GM08714 (cell line): ENCODE measurements around the gene EHBP1L1.

Experiments
- H3K4me3 ChIP-seq: fragments of 200-500 bp; sonication (Bioruptor generic); 2 replicates; pipeline ENCODE4 v1.5.1; 2014; ENCODE audit warnings: mild to moderate bottlenecking, low read length, inconsistent platforms
- ZNF274 ChIP-seq: IDR thresholded peaks from 2 replicates; pipeline ENCODE4 v1.6.1; 2012; ENCODE audit warnings: mild to moderate bottlenecking, low read depth, low read length

Gene EHBP1L1

DNA sequence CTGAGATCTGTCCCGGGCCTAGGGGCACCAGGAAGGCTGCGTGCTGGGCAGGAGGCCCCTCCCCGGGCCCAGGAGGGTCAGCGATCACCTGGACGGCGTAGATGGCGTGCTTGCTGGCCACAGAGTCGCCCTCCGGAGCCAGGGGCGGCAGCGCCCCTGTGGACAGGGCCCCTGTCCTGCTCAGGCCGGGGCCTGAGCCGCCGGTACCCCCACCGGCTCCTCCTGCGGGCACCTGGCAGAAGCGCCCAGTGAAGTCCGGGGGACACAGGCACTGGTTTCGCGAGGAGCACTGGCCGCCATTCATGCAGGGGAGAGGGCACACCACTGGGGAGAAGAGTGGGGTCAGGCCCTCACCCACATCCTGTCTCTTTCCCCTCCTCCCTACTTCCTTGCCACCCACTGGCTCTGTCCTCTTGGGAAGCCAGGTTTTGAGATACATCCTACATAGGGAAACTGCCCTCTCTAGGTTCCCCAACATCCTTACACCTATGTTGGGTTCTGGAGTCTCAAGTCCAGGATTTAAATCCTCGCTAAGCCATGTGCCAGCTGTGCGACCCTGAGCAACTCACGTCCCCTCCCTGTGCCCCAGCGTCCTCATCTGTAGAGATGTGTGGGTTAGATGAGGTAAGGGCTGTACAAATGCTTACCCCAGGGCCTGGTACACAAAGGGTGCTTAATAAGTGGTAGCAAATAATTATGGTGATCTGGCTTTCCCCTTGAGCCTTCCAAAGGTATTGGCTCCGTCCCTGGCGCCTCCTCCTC is 21.6 kb upstream of the EHBP1L1 start:
- no peak for TF ChIP-seq ZNF274
- no peak overlapping the region for H3K4me3 ChIP-seq

DNA sequence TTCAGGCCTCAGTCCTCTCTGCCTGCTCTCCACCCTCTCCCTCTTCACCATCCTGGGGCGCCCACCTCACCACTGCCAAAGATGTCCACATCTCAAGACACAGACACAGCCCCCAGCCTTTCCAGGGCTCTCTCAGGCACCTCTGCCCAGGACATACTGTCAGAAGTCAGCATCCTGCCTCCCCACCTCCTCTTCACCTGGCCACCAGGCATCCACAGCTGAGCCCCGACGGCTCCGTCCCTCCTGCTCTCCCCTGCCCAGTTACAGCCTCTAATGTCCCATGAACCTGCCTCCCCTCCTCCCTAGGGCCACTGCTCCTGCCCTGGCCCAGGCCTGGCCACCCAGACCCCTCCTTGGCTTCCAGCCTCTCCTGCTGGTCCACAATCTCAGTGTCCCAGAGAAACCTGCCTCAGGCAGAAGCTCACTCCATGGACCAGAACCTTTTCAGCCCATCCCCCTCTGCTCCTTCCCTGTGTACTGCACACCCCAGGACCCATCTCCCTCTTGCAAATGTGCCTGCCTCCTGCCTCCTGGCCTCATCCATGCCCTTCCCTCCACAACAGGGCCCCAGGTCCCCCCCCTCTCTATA is 20.9 kb upstream of the EHBP1L1 start:
- no peak for TF ChIP-seq ZNF274
- no peak overlapping the region for H3K4me3 ChIP-seq

DNA sequence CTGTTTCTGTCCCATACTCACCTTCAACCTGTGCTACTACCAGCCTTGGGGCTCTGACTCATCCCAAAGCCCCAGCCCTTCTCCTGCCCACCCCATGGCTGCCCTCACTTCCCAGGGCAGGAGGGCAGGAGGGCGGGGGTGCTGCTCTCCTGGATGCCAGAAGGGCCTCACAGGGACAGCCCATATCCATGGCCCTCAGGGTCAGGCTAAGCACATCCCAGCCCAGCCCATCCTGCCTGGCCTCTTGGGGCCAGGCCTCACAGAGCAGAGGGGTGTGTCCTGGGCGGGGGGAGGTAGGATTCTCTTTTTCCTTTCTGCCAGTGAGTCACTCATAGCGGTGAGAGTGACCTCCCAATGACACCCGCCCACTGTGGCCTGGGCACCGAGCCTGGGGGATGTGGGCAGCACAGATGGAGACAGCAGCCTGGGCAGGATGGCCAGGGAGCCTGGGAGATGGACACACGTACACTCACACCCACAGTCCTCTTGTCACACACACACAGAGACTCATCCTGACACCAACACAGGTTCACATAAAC is 20.1 kb upstream of the EHBP1L1 start:
- no peak overlapping the region for H3K4me3 ChIP-seq
- TF ChIP-seq ZNF274, result no peak

DNA sequence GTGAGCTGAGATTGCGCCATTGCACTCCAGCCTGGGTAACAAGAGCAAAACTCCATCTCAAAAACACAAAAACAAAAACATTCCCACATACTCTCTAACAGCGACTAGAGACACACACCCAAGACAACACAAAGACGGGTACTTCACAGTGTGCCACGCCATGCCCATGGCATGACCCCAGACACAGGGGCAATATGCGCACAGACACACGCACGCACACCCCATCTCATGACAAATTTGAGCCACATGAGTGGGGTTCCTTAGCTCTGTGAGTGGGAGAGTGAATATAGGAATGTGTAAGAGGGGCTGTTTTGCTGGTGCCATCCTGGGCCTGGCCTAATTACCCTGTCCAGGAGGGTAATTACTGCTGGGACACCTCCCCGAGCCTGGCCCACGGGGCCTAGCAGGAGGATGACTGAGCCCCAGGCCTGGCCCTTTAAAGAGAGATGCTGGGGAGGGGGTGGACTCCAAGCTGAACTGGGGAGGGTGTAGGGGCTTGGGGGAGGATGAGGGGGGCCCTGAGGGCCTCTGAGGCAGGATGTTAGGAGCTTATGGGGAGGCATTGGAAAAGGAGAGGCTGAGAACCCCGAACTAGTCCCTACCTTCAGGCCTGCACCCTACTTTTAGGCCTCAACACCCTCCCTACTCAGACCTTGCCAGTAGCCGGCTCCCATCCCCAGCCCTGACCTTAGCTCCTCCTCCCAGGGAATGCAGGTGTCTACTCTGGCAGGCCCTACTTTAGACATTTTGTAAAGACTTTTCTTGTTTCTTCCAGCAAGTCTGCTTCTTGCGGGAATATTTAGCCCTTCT is 19.2 kb upstream of the EHBP1L1 start:
- TF ChIP-seq ZNF274, result no peak
- H3K4me3 ChIP-seq, result no peak overlapping the region

DNA sequence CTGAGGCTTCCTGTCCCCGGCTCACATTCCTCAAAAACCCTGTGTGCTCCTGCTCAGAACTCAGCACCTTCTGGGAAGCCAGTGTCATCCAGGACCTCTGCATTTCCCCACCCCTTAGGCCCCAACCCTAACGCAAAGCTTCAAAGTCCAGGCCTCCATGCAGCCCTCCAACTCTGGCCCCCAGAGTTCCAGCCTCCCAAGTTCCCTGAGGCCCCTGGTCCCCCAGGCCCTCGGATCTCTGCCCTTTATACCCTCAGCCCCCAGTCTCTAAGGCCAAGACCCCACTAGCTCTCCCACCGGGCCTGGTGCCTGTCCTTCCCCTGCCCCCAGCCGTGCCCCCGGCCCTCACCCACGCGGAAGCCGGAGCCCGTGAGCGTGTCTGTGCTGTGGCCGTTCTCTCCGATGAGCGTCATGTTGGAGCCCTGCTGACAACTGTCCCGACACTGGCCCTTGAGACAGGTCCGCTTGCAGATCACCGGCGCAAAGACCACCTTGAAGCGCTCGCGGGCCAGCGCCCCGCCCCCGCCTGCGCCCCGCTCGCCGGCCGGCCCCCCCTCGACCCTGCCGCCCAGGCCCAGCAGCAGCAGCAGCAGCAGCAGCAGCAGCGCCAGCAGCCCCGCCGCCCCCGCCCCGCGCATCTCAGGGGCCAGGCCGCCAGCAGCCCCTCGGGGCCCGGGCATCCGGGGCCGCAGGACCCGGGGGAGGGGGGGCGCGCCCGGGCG is 18.4 kb upstream of the EHBP1L1 start:
- H3K4me3 ChIP-seq, result no peak overlapping the region
- no peak for TF ChIP-seq ZNF274

DNA sequence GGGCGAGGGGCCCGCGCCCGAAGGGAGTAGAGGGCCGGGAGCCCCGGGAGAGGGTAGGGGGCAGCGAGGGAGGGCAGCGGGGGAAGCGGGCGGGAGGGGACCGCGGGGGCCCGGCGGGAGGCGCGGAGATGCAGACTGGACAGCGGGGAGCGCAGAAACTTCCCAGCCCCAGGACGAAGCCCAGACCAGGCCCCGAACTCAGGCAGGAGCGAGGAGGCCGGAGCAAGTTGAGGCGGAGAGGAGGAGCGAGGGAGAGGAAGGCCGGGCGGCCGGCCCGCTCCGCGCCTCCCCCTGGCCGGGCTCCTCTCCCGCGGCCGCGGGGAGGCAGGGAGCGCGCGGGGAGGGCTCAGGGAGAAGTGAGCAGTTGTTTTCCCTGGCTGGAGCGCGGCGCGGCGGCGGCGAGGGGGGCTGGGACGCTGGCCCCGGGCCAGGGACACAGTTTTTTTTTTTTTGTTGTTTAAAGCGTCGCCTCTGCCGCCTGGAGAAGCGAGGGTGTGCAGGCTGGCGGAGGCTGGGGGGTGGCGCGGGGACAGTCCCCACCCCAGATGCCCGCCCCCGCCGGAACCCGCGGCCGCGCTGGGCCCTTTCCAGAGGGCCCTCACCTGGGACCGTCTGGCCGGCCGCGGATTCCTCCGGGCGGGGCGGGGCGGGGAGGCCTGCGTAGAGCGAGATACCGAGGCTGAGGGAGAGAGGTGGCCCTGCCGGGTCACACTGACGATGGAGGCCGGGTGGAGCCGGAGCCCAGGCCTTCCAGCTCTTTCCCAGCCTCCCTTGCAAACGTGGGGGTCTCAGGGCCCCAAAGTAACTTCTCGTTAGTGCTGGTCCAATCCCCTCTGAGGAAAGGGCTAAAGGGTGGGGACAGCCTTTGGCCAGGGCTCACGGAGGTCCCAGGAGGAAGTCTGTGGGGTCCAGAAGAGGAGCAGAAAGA is 17.6 kb upstream of the EHBP1L1 start, which contains the start of gene LTBP3:
TSS of gene LTBP3 (minus strand) at position 358 of the 928 bp plus-strand sequence. CDS start 400 bp downstream, outside the sequence.
- TF ChIP-seq ZNF274, result no peak

DNA sequence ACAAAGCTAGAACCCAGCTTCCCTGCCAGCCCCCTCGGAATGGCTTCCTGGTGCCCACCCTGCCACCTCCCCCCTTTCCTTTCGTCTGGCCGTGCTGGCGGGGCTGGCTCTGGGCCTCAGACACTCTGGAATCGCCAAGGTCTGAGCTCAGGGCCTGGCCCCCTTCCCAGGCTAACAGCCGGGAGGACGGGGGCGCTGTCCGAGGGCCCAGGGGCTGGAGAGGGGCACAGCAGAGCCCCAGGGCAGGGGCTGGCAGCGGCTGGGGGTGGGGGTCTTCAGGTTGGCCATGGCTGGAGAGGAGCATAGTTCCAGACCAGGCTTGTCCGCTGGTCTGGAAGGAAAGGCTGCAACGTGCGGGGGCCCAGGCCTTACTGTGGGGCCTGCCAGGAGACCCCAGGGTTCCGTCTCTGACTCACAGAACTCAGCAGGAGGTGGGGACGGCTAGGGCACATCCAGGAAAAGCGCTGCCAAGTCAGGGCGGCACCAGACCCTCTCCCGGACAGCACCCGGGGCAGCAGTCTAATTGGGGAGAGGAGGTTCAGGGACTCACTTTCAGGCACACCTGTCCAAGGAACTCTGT is 16.8 kb upstream of the EHBP1L1 start:
- H3K4me3 ChIP-seq, result no peak overlapping the region
- TF ChIP-seq ZNF274, result no peak

More for the DNA sequence above, 17.6 kb upstream of the EHBP1L1 start, which contains the start of gene LTBP3:
- H3K4me3 ChIP-seq, result peak within 1 kb of the TSS; percentile 19; the same call in 1 of the 2 replicates

DNA sequence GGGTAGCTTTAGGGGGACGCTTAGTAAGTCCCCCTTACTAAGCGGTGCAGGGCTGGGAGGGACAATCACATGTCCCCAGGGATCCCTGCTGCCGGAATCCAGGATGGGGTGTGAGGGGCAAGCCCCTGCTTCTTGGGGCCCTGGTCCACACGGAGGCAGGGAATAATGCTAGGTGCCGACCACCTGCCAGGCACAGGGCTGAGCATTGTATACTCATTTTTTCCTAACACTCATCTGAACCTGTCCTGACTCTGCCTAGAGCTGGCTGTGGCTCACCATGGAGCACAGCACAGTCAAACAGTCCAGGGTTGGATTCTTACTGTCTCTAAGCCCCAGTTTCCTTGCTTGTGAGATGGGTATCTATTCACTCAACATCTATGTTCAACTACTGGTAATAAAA is 16.3 kb upstream of the EHBP1L1 start:
- no peak for TF ChIP-seq ZNF274
- H3K4me3 ChIP-seq, result no peak overlapping the region

DNA sequence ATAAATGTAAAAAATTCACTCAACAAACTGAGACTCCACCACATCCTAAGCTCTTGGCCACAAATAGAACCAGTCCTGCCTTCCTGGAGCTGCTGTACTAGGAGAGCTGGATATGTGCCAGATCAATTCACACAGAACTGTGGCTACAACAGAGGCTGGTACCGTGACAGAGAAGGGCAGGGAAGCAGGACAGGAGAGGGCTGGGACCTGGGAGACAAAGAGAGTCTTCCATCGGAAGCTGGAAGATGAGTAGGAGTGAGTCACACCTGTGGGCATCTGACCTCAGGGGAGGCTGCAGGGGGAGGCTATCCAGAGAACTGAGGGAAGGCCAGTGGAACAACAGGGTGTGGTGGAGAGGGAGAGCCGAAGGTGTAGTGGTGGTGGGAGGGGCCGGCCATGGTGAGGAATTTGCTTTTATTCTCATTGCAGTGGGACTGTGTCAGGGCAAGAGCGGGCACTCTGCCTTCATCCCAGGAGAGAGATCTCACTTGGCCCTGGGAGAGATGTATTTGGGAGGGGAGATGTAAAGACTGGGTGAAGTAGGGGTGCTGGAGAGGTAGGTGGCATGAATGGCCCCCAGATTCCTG is 15.8 kb upstream of the EHBP1L1 start:
- H3K4me3 ChIP-seq, result no peak overlapping the region
- TF ChIP-seq ZNF274, result no peak

DNA sequence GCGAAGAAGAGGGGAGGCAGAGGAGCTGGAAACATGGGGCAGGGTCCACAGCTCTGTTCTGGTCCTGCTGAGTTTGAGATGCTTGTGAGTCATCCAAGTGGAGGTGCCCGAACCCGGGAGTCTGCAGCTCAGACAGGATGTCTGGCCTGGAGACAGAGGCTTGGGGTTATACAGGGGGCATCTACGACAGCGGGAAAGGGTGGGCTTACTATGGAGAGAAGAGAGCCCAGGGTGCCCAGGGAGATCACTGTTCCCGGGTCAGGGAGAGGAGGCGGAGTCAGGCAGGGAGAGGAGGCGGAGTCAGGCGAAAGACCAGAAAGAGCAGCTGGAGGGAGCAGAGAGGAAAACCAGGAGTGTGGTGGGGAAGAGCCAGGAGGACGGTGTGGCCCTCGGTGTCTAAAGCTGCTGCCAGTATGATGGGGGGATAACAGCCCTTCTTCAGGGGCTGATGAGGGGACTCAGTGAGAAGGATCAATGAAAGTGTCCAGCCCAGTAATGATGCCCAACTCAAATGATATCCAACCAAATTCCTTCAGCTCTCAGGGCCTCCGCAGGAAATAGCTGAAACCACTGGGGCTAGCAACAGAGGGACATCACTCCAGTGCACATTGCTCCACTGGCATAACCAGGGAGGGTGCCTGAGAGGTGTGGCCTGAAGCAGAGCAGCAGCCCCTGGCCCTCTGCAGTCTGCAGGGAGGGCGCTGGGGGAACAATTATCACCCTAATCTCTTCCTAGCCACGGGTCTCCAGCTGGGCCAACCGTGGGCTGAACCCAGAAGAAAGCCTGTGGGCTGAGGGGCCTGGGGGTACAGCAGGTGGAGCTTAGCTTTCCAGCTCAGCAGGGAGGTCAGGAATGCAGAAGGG is 15.1 kb upstream of the EHBP1L1 start:
- TF ChIP-seq ZNF274, result no peak
- no peak overlapping the region for H3K4me3 ChIP-seq

DNA sequence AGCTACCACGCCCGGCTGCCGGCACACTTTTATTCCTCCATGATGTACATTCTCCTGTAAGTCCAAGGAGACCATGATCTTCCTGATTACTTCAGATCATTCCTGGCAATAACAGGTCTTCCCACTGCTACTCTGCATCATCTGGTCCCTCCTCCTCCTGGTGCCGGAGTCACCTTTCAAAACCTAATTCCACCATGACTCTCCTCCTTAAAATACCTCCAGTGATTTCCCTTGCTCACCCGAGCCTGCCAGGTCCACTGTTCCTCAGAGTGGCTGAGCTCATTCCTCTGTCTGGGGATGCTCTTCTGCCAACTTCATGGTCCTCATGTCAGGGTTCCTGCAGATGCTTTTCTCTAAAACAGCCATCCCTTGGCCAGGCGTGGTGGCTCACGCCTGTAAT is 13.8 kb upstream of the EHBP1L1 start:
- no peak for TF ChIP-seq ZNF274
- no peak overlapping the region for H3K4me3 ChIP-seq
